Measurements from ENCODE around the gene CASS4. TPM values are rescaled to one million over a fixed set of nuclear protein-coding genes. Genes with fewer than 3 reads are reported as not detected.

Gene CASS4
- total and polyA plus RNA-seq, 9 of the 15 experiments (the other 6 are each of a cell fraction or from before 2014, with no cell fraction given), result 8.1 to 53.8 (median 26.7) TPM

DNA sequence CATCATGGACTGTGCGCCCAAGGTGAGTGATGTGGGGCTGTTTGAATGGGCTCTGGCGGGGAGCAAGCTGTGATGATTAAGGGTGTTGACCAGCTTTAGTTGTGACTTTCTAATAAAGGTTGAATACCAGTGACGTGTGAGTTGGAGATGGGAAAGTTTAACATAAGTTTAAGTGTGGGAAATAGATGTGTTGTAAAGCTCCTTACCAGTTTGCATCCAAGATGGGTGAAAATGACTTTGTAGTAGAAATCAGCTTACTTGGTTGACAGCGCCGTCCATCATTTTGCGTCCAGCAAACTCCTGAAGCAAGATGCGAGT lies 372 bp downstream of the CASS4 start (continued):
- TF ChIP-seq RERE (CRISPR knock-in tag; IDR thresholded peaks at IDR 0.05; ENCODE audit: borderline replicate concordance) (0 out of 2 replicates have a peak, but pooled peaks have one; percentile 5), SUPT5H (IDR thresholded peaks at IDR 0.05) (peak; percentile 87; the same call in 1 of the 2 replicates), ZNF12 (CRISPR knock-in tag; IDR thresholded peaks at IDR 0.05) (peak; percentile 23; the same call in 1 of the 2 replicates), PREB (CRISPR knock-in tag; IDR thresholded peaks at IDR 0.05) (no peak), NR3C1 (CRISPR knock-in tag; IDR thresholded peaks at IDR 0.05) (no peak), ZNF24 (IDR thresholded peaks at IDR 0.05) (no peak), CREB5 (CRISPR knock-in tag; IDR thresholded peaks at IDR 0.05) (no peak), ZNF280B (CRISPR knock-in tag; IDR thresholded peaks at IDR 0.05) (no peak), KLF13 (tag; IDR thresholded peaks at IDR 0.05; ENCODE audit: borderline replicate concordance, low read depth) (no peak), POLR2G (IDR thresholded peaks at IDR 0.05; ENCODE audit: low read depth, low read length) (no peak), SMAD2 (IDR thresholded peaks at IDR 0.05; ENCODE audit: low read depth, low read length) (no peak), MBD2 (IDR thresholded peaks at IDR 0.05; ENCODE audit: borderline replicate concordance, low read depth) (peak; percentile 8), ID3 (CRISPR knock-in tag; IDR thresholded peaks at IDR 0.05) (no peak), ID3 (tag; IDR thresholded peaks at IDR 0.05) (no peak), PCBP1 (IDR thresholded peaks at IDR 0.05; ENCODE audit: low read depth, low read length, poor library complexity, severe bottlenecking) (no peak)
